Vagina (tissue), 2 donors: Measurements from ENCODE around the gene NSMCE1.

Experiments
- POLR2A ChIP-seq, 2 donors: fragments of 450-650 bp; IDR thresholded peaks; one replicate each; pipeline ENCODE4 v1.6.1; 2017; ENCODE audit warnings: antibody characterized with exemption in 2 of 2, mild to moderate bottlenecking in 2 of 2, moderate library complexity in 2 of 2
- POLR2AphosphoS5 ChIP-seq, 2 donors: sonication (generic); formaldehyde crosslinking; IDR thresholded peaks; one replicate each; pipeline ENCODE4 v1.9.0; 2017; ENCODE audit warnings: antibody characterized with exemption in 2 of 2, mild to moderate bottlenecking in 2 of 2, low read depth in 1 of 2; ENCODE audit not compliant: insufficient read depth in 1 of 2
- TF ChIP-seq, protein P1 (sequence below), 3 experiments: fragments of 450-650 bp in 2 of 3; fragments of 200-600 bp in 1 of 3; sonication (generic) in 1 of 3; IDR thresholded peaks; one replicate each; pipeline ENCODE4 v1.5.1; 2017 to 2019; ENCODE audit warnings: antibody characterized with exemption in 3 of 3, mild to moderate bottlenecking in 2 of 3, moderate library complexity in 2 of 3

DNA sequence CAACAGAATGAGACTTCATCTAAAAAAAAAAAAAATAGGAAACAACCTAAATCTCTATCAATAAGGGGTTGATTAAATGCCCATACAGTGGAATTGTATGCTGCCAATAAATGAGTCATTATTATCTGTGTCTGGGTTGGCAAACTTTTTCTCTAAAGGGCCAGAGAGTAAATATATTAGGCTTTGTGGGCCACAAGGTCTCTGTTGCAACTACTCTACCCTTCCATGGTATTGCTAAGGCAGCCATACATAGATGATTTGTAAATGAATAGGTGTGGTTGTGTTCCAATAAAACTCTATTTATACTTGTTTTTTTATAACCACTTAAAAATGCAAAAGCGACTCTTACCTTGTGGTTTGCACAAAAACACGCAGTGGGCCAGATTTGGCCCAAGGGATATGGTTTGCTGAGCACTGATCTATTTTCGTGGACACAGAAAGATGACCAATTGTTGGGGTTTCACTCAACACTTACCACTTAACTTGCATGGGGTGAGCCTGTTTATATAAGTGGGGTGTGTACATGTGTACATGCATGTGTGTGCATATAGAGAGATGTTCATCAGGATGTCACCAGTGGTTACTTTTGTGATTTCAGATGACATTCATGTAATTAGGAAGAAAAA, 32.8 kb upstream of the NSMCE1 start:
- TF ChIP-seq, protein P1, sequence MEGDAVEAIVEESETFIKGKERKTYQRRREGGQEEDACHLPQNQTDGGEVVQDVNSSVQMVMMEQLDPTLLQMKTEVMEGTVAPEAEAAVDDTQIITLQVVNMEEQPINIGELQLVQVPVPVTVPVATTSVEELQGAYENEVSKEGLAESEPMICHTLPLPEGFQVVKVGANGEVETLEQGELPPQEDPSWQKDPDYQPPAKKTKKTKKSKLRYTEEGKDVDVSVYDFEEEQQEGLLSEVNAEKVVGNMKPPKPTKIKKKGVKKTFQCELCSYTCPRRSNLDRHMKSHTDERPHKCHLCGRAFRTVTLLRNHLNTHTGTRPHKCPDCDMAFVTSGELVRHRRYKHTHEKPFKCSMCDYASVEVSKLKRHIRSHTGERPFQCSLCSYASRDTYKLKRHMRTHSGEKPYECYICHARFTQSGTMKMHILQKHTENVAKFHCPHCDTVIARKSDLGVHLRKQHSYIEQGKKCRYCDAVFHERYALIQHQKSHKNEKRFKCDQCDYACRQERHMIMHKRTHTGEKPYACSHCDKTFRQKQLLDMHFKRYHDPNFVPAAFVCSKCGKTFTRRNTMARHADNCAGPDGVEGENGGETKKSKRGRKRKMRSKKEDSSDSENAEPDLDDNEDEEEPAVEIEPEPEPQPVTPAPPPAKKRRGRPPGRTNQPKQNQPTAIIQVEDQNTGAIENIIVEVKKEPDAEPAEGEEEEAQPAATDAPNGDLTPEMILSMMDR (IDR thresholded peaks at IDR 0.05) = no peak
- no peak for TF ChIP-seq POLR2AphosphoS5 (IDR thresholded peaks at IDR 0.05; ENCODE audit: insufficient read depth in 1 of 2, low read depth in 1 of 2)
- no peak for TF ChIP-seq POLR2A (IDR thresholded peaks at IDR 0.05)
